BLaER1 (cell line): ENCODE measurements around the gene GATA2.

ENCODE experiments used
- H3K27ac ChIP-seq: shearing (Covaris generic); formaldehyde crosslinking; 2 replicates; pipeline ENCODE4 v1.8.1; 2022
- H3K27me3 ChIP-seq: shearing (Covaris generic); formaldehyde crosslinking; 2 replicates; pipeline ENCODE4 v1.8.1; 2022
- H3K36me3 ChIP-seq: shearing (Covaris generic); formaldehyde crosslinking; 2 replicates; pipeline ENCODE4 v1.8.1; 2022
- H3K4me1 ChIP-seq: shearing (Covaris generic); formaldehyde crosslinking; 2 replicates; pipeline ENCODE4 v1.8.1; 2022
- H3K4me2 ChIP-seq: shearing (Covaris generic); formaldehyde crosslinking; 2 replicates; pipeline ENCODE4 v1.8.1; 2022
- H3K4me3 ChIP-seq: shearing (Covaris generic); formaldehyde crosslinking; 2 replicates; pipeline ENCODE4 v1.8.1; 2022
- H3K9ac ChIP-seq: shearing (Covaris generic); formaldehyde crosslinking; 2 replicates; pipeline ENCODE4 v1.8.1; 2022
- H3K9me3 ChIP-seq: shearing (Covaris generic); formaldehyde crosslinking; 2 replicates; pipeline ENCODE4 v1.8.1; 2022
- H4K20me1 ChIP-seq: shearing (Covaris generic); formaldehyde crosslinking; 2 replicates; pipeline ENCODE4 v1.8.1; 2022
- Cebpa-rat ChIP-seq: shearing (Covaris generic); IDR thresholded peaks from 2 replicates; pipeline ENCODE4 v1.8.1; 2022

Gene GATA2

DNA sequence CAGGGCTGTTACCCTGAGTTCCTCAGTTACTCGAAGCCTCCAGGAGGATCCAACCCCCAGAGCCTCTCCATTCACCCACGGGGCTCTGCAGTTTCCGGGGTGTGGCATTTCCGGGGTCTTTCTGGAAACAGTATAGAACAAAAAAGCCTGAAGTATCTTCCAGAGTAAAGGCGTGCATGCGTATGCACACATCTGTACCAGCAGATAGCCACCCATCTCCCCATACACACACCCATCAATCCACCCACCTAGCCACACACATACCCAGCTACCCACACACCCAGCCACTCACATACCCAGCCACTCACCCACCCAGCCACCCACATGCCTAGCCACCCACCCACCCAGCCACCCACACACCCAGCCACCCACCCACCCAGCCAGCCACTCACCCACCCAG is 23.4 kb downstream of the GATA2 start:
- no peak overlapping the region for H3K4me3 ChIP-seq
- no peaks in the 10 kb centered on the region for H3K27me3 ChIP-seq
- no peak overlapping the region for H3K9ac ChIP-seq
- peaks cover 19% of the 10 kb centered on the region for H3K4me1 ChIP-seq
- TF ChIP-seq Cebpa-rat = no peak
- no peaks in the 10 kb centered on the region for H3K36me3 ChIP-seq
- H3K27ac ChIP-seq = no peak overlapping the region
- H3K9me3 ChIP-seq = no peaks in the 10 kb centered on the region
- H4K20me1 ChIP-seq = no peaks in the 10 kb centered on the region
- H3K4me2 ChIP-seq = no peak overlapping the region

DNA sequence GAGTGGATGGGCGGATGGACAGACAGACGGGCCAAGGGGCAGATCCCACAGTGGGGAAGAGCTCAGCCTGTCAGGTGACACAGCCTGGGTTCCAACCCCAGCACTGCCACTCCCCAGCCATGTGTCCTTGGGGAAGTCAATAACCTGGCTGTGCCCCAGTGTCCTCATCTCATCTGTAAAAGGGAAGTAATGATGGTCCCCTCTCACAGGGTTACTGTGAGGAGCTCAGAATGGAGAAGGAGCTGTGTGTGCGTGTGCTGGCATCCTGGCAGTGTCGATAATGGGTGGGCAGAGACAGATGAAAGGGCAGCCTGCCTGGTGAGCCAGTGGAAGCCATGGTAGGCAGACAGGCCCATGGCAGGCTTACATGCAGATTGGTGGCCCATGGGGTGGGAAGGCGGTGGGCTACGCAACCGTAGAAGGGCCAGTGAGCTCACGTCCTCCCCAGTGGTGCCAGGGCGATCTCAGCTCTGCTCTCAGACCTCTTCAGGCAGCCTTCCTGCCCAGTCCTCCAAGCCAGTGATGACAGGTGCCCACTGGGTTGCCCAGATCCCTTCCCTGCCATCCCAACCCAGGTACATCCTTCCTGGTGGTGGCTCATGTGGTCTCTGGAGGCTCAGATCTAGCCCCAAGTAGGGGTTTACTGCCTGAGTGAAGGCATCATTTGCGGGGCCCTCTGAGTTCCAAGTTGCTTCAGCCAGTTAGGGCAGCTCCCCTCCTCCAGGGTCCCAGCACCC is 24.0 kb downstream of the GATA2 start:
- H3K9ac ChIP-seq = no peak overlapping the region
- no peak overlapping the region for H3K4me2 ChIP-seq
- no peak overlapping the region for H3K27ac ChIP-seq
- H4K20me1 ChIP-seq = no peaks in the 10 kb centered on the region
- H3K27me3 ChIP-seq = no peaks in the 10 kb centered on the region
- peaks cover 19% of the 10 kb centered on the region for H3K4me1 ChIP-seq
- no peak for TF ChIP-seq Cebpa-rat
- H3K36me3 ChIP-seq = no peaks in the 10 kb centered on the region
- no peak overlapping the region for H3K4me3 ChIP-seq
- H3K9me3 ChIP-seq = no peaks in the 10 kb centered on the region

DNA sequence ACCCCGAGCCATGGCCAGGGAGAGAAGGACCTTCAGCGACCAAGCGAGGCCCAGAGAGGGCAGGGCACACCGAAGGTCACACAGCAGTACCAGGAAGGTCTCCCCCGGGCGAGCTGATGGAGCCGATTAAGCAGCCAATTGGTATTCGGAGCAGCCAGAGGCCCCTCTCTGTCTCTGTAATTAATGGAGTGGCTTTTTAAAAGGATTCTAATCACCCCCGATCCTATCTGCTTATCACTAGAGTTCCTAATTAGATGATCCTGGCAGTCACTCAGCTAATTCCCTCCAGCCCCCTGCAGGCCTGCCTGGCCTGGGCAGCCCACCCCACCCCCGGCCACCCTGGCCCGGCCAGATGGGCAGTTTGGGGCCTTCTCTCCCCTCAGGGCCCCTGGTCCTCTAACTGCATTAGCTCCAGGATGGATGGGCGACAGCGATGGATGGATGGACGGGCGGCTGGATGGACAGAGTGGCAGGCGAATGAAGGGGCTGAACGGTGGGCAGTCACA is 24.7 kb downstream of the GATA2 start:
- Histone ChIP-seq H3K36me3 (no peaks in the 10 kb centered on the region), H3K9me3 (no peaks in the 10 kb centered on the region), H3K9ac (no peak overlapping the region), H3K27me3 (no peaks in the 10 kb centered on the region), H3K27ac (no peak overlapping the region), H4K20me1 (no peaks in the 10 kb centered on the region), H3K4me1 (peaks cover 16% of the 10 kb centered on the region), H3K4me3 (no peak overlapping the region), H3K4me2 (no peak overlapping the region)
- TF ChIP-seq Cebpa-rat = no peak

GRCh38 chr3:128466840-128467541 is 26.0 kb downstream of the GATA2 start, which contains the start of gene DNAJB8:
TSS of gene DNAJB8 (minus strand) at chr3:128466890. CDS start at chr3:128463245, 3,645 bp downstream.
- H3K9me3 ChIP-seq = no peaks in the 10 kb centered on the region
- no peaks in the 10 kb centered on the region for H3K36me3 ChIP-seq
- no peak within 1 kb of the TSS for H3K4me2 ChIP-seq
- no peak within 1 kb of the TSS for H3K4me3 ChIP-seq
- H4K20me1 ChIP-seq = no peaks in the 10 kb centered on the region
- no peaks in the 10 kb centered on the region for H3K27me3 ChIP-seq
- no peak within 1 kb of the TSS for H3K27ac ChIP-seq
- no peak for TF ChIP-seq Cebpa-rat
- peaks cover 6% of the 10 kb centered on the region; the same call in 1 of the 2 replicates for H3K4me1 ChIP-seq
- no peak within 1 kb of the TSS for H3K9ac ChIP-seq

GRCh38 chr3:128464702-128465101 is 28.3 kb downstream of the GATA2 start:
- Histone ChIP-seq H3K9ac (no peak overlapping the region), H3K36me3 (no peaks in the 10 kb centered on the region), H3K4me2 (no peak overlapping the region), H3K9me3 (no peaks in the 10 kb centered on the region), H3K4me3 (no peak overlapping the region), H3K27me3 (no peaks in the 10 kb centered on the region), H4K20me1 (no peaks in the 10 kb centered on the region), H3K4me1 (peaks cover 6% of the 10 kb centered on the region; the same call in 1 of the 2 replicates), H3K27ac (no peak overlapping the region)
- TF ChIP-seq Cebpa-rat = no peak

DNA sequence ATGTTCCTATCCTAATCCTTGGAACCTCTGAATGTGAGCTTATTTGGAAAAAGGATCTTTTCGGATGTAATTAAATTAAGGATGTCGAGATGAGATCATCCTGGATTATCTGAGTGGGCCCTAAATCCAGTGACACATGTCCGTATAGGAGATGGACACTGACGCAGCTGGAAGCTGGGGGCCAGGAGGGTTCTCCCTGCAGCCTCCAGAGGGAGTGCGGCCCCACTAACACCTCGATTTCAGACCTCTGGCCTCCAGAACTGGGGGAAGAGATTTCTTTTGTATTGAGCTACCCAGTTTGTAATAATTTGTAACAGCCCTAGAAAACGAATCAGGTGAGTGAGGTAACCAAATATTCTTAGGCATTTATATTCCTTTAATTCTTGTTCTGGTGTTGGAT is 28.8 kb downstream of the GATA2 start:
- Histone ChIP-seq H3K9ac (no peak overlapping the region), H3K36me3 (no peaks in the 10 kb centered on the region), H3K4me3 (no peak overlapping the region), H4K20me1 (no peaks in the 10 kb centered on the region), H3K9me3 (no peaks in the 10 kb centered on the region), H3K27me3 (no peaks in the 10 kb centered on the region), H3K4me2 (no peak overlapping the region), H3K4me1 (peaks cover 2% of the 10 kb centered on the region; the same call in 1 of the 2 replicates), H3K27ac (no peak overlapping the region)
- no peak for TF ChIP-seq Cebpa-rat

- Histone ChIP-seq H3K4me2 (no peak overlapping the region), H3K9me3 (no peaks in the 10 kb centered on the region), H3K4me1 (no peaks in the 10 kb centered on the region), H3K27ac (no peak overlapping the region), H4K20me1 (no peaks in the 10 kb centered on the region), H3K4me3 (no peak overlapping the region), H3K27me3 (no peaks in the 10 kb centered on the region), H3K9ac (no peak overlapping the region), H3K36me3 (no peaks in the 10 kb centered on the region)
- no peak for TF ChIP-seq Cebpa-rat
Measured at GRCh38 chr3:128463771-128464170, 29.2 kb downstream of the GATA2 start.

GRCh38 chr3:128463354-128463753 is 29.6 kb downstream of the GATA2 start:
- Histone ChIP-seq H4K20me1 (no peaks in the 10 kb centered on the region), H3K27ac (no peak overlapping the region), H3K9ac (no peak overlapping the region), H3K4me1 (no peaks in the 10 kb centered on the region), H3K36me3 (no peaks in the 10 kb centered on the region), H3K4me3 (no peak overlapping the region), H3K4me2 (no peak overlapping the region), H3K9me3 (no peaks in the 10 kb centered on the region), H3K27me3 (no peaks in the 10 kb centered on the region)
- TF ChIP-seq Cebpa-rat = no peak

DNA sequence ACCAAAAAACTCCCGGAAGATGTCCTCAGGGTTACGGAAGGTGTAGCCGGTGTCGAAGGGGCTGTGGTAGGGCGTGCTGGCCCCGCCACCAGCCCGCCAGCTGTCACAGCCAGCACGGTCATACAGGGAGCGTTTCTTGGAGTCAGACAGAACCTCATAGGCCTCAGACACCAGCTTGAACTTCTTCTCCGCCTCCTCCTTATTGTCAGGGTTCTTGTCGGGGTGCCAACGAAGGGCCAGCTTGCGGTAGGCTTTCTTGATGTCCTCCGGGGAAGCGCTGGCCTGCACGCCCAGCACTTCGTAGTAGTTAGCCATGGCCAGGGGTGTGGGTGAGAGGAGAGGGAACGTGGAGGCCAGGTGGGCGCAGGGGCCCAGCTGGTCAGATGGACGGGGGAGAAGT is 30.1 kb downstream of the GATA2 start:
- H3K4me1 ChIP-seq = no peaks in the 10 kb centered on the region
- no peak overlapping the region for H3K4me3 ChIP-seq
- TF ChIP-seq Cebpa-rat = no peak
- no peak overlapping the region for H3K27ac ChIP-seq
- no peak overlapping the region for H3K4me2 ChIP-seq
- H4K20me1 ChIP-seq = no peaks in the 10 kb centered on the region
- H3K9ac ChIP-seq = no peak overlapping the region
- H3K27me3 ChIP-seq = no peaks in the 10 kb centered on the region
- H3K36me3 ChIP-seq = no peaks in the 10 kb centered on the region
- H3K9me3 ChIP-seq = no peaks in the 10 kb centered on the region

- H3K4me1 ChIP-seq = no peaks in the 10 kb centered on the region
Measured at GRCh38 chr3:128462341-128462910, 30.6 kb downstream of the GATA2 start.

More at GRCh38 chr3:128462341-128462910, 30.6 kb downstream of the GATA2 start:
- no peak overlapping the region for H3K4me3 ChIP-seq
- H3K27ac ChIP-seq = no peak overlapping the region
- H3K36me3 ChIP-seq = no peaks in the 10 kb centered on the region
- no peak overlapping the region for H3K4me2 ChIP-seq
- H3K27me3 ChIP-seq = no peaks in the 10 kb centered on the region
- no peaks in the 10 kb centered on the region for H3K9me3 ChIP-seq
- H3K9ac ChIP-seq = no peak overlapping the region
- TF ChIP-seq Cebpa-rat = no peak
- no peaks in the 10 kb centered on the region for H4K20me1 ChIP-seq
